Esophagus squamous epithelium (tissue), 4 donors: Measurements from ENCODE around the gene SCRT2.

Source experiments
- POLR2A ChIP-seq, 4 donors: fragments of 450-650 bp; IDR thresholded peaks; one replicate each; pipeline ENCODE4 v1.6.1; 2017; ENCODE audit warnings: antibody characterized with exemption in 4 of 4, mild to moderate bottlenecking in 4 of 4, moderate library complexity in 3 of 4
- TF ChIP-seq, protein P1 (sequence below), 6 experiments: fragments of 450-650 bp in 4 of 6; fragments of 200-600 bp in 2 of 6; sonication (generic) in 2 of 6; IDR thresholded peaks; one replicate each; pipeline ENCODE4 v1.5.1; 2016 to 2019; ENCODE audit warnings: antibody characterized with exemption in 6 of 6, mild to moderate bottlenecking in 4 of 6, moderate library complexity in 4 of 6

GRCh38 chr20:676315-676937, 824 bp upstream of the SCRT2 start:
- no peak for TF ChIP-seq POLR2A (IDR thresholded peaks at IDR 0.05)
- TF ChIP-seq, protein P1, sequence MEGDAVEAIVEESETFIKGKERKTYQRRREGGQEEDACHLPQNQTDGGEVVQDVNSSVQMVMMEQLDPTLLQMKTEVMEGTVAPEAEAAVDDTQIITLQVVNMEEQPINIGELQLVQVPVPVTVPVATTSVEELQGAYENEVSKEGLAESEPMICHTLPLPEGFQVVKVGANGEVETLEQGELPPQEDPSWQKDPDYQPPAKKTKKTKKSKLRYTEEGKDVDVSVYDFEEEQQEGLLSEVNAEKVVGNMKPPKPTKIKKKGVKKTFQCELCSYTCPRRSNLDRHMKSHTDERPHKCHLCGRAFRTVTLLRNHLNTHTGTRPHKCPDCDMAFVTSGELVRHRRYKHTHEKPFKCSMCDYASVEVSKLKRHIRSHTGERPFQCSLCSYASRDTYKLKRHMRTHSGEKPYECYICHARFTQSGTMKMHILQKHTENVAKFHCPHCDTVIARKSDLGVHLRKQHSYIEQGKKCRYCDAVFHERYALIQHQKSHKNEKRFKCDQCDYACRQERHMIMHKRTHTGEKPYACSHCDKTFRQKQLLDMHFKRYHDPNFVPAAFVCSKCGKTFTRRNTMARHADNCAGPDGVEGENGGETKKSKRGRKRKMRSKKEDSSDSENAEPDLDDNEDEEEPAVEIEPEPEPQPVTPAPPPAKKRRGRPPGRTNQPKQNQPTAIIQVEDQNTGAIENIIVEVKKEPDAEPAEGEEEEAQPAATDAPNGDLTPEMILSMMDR (IDR thresholded peaks at IDR 0.05), result no peak
